Measurements from ENCODE around the gene OPCML.

DNA sequence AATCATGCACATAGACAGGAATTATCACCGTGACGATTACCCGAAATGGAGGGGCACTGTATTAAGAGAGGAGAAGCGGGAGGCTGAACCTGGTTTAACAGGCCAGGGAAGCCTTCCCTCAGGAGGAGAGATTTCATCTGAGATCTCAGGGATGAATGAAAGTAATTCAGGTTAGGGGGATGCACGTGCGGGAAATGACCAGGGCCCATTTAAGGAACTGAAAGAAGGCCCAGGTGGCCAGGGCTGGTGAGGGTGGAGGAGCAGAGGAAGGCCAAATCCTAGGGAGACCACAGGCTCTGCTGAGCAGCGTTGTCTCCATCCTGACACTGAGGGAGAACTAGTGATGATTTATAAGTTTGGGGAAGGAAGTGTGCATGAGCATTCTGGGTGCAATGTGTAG is 16.3 kb upstream of the OPCML start:
- TF ChIP-seq, protein P1, sequence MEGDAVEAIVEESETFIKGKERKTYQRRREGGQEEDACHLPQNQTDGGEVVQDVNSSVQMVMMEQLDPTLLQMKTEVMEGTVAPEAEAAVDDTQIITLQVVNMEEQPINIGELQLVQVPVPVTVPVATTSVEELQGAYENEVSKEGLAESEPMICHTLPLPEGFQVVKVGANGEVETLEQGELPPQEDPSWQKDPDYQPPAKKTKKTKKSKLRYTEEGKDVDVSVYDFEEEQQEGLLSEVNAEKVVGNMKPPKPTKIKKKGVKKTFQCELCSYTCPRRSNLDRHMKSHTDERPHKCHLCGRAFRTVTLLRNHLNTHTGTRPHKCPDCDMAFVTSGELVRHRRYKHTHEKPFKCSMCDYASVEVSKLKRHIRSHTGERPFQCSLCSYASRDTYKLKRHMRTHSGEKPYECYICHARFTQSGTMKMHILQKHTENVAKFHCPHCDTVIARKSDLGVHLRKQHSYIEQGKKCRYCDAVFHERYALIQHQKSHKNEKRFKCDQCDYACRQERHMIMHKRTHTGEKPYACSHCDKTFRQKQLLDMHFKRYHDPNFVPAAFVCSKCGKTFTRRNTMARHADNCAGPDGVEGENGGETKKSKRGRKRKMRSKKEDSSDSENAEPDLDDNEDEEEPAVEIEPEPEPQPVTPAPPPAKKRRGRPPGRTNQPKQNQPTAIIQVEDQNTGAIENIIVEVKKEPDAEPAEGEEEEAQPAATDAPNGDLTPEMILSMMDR (IDR thresholded peaks at IDR 0.05; ENCODE audit: low read length) = no peak
- TF ChIP-seq EZH2 (optimal IDR thresholded peaks at IDR 0.05; ENCODE audit: low read depth, low read length) (no peak), EZH2phosphoT487 (IDR thresholded peaks at IDR 0.05; ENCODE audit: low read length) (no peak)
